ENCODE results near the gene NPHS2. TPM values are rescaled to one million over a fixed set of nuclear protein-coding genes. Genes with fewer than 3 reads are reported as not detected.

NPHS2 gene
- polyA plus RNA-seq, 1 donor from 2014 or later, result not detected

- Histone ChIP-seq H3F3A (ENCODE audit: insufficient read depth, low read length, poor library complexity, severe bottlenecking) (no peaks in the 10 kb centered on the region), H3K79me2 (replicated peaks; ENCODE audit: insufficient read depth, low read length) (no peaks in the 10 kb centered on the region), H3K9me3 (ENCODE audit: low read length) (no peaks in the 10 kb centered on the region), H3K9ac (ENCODE audit: low read length) (no peak overlapping the region), H3K4me3 (ENCODE audit: low read length) (no peak overlapping the region), H3K36me3 (ENCODE audit: insufficient read depth, low read length) (no peaks in the 10 kb centered on the region), H3K4me2 (ENCODE audit: low read length) (no peak overlapping the region), H3K9me2 (ENCODE audit: insufficient read depth, low read length) (no peaks in the 10 kb centered on the region), H3K27me3 (ENCODE audit: insufficient read depth, low read depth, low read length) (peaks cover 10% of the 10 kb centered on the region), H4K20me1 (ENCODE audit: insufficient read depth) (no peaks in the 10 kb centered on the region), H2AFZ (ENCODE audit: low read depth, low read length) (no peak overlapping the region), H3K27ac (ENCODE audit: low read length) (peak overlapping the region; percentile 63)
- TF ChIP-seq EP300 (conservative IDR thresholded peaks at IDR 0.05; ENCODE audit: poor library complexity, severe bottlenecking) (no peak), MXI1 (conservative IDR thresholded peaks at IDR 0.05; ENCODE audit: poor library complexity, severe bottlenecking) (no peak)
Measured at GRCh38 chr1:179590671-179591070, 14.9 kb upstream of the NPHS2 start.

GRCh38 chr1:179589509-179589908 lies 13.8 kb upstream of the NPHS2 start:
- no peak for TF ChIP-seq RAD21 (conservative IDR thresholded peaks at IDR 0.05)
- no peak for TF ChIP-seq SMC3 (conservative IDR thresholded peaks at IDR 0.05; ENCODE audit: poor library complexity)
- peak; percentile 69 for TF ChIP-seq EP300 (conservative IDR thresholded peaks at IDR 0.05; ENCODE audit: poor library complexity, severe bottlenecking)
- TF ChIP-seq TAF1 (IDR thresholded peaks at IDR 0.05; ENCODE audit: low read depth), result no peak
- peak; percentile 61 for TF ChIP-seq POLR2AphosphoS5 (IDR thresholded peaks at IDR 0.05)
- peak; percentile 19 for TF ChIP-seq REST (IDR thresholded peaks at IDR 0.05; ENCODE audit: borderline replicate concordance)
- H3K9me3 ChIP-seq (ENCODE audit: low read length), result no peaks in the 10 kb centered on the region
- H3K27me3 ChIP-seq (ENCODE audit: insufficient read depth, low read depth, low read length), result peaks cover 10% of the 10 kb centered on the region
- H3K9me2 ChIP-seq (ENCODE audit: insufficient read depth, low read length), result no peaks in the 10 kb centered on the region
- no peaks in the 10 kb centered on the region for H4K20me1 ChIP-seq (ENCODE audit: insufficient read depth)
- H3K27ac ChIP-seq (ENCODE audit: low read length), result peak overlapping the region; percentile 63
- H3K4me3 ChIP-seq (ENCODE audit: low read length), result no peak overlapping the region
- H3K36me3 ChIP-seq (ENCODE audit: insufficient read depth, low read length), result no peaks in the 10 kb centered on the region
- H3F3A ChIP-seq (ENCODE audit: insufficient read depth, low read length, poor library complexity, severe bottlenecking), result no peaks in the 10 kb centered on the region
- no peak overlapping the region for H3K4me2 ChIP-seq (ENCODE audit: low read length)
- no peak overlapping the region for H3K9ac ChIP-seq (ENCODE audit: low read length)
- no peak overlapping the region for H2AFZ ChIP-seq (ENCODE audit: low read depth, low read length)
- H3K79me2 ChIP-seq (replicated peaks; ENCODE audit: insufficient read depth, low read length), result no peaks in the 10 kb centered on the region

GRCh38 chr1:179588425-179589024 lies 12.8 kb upstream of the NPHS2 start:
- TF ChIP-seq EZH2 (IDR thresholded peaks at IDR 0.05; ENCODE audit: borderline replicate concordance, insufficient read depth, low read length, poor library complexity, severe bottlenecking), result no peak
- no peak for TF ChIP-seq REST (IDR thresholded peaks at IDR 0.05; ENCODE audit: borderline replicate concordance)
- no peak for TF ChIP-seq CTCF (IDR thresholded peaks at IDR 0.05; ENCODE audit: poor library complexity, severe bottlenecking)
- TF ChIP-seq MXI1 (conservative IDR thresholded peaks at IDR 0.05; ENCODE audit: poor library complexity, severe bottlenecking), result no peak
- no peak for TF ChIP-seq SMC3 (conservative IDR thresholded peaks at IDR 0.05; ENCODE audit: poor library complexity)
- no peak for TF ChIP-seq EP300 (conservative IDR thresholded peaks at IDR 0.05; ENCODE audit: poor library complexity, severe bottlenecking)
- TF ChIP-seq RAD21 (conservative IDR thresholded peaks at IDR 0.05), result no peak
- TF ChIP-seq POLR2AphosphoS5 (IDR thresholded peaks at IDR 0.05), result no peak
- no peak for TF ChIP-seq TAF1 (IDR thresholded peaks at IDR 0.05; ENCODE audit: low read depth)
- Histone ChIP-seq H3K27me3 (ENCODE audit: insufficient read depth, low read depth, low read length) (peaks cover 10% of the 10 kb centered on the region), H2AFZ (ENCODE audit: low read depth, low read length) (no peak overlapping the region)

More at GRCh38 chr1:179588425-179589024, 12.8 kb upstream of the NPHS2 start:
- Histone ChIP-seq H3K9me3 (ENCODE audit: low read length) (no peaks in the 10 kb centered on the region), H3K4me2 (ENCODE audit: low read length) (no peak overlapping the region), H3K27ac (ENCODE audit: low read length) (peak overlapping the region; percentile 63), H3K79me2 (replicated peaks; ENCODE audit: insufficient read depth, low read length) (no peaks in the 10 kb centered on the region), H4K20me1 (ENCODE audit: insufficient read depth) (no peaks in the 10 kb centered on the region), H3K9ac (ENCODE audit: low read length) (no peak overlapping the region), H3K4me3 (ENCODE audit: low read length) (no peak overlapping the region), H3K36me3 (ENCODE audit: insufficient read depth, low read length) (no peaks in the 10 kb centered on the region), H3K9me2 (ENCODE audit: insufficient read depth, low read length) (no peaks in the 10 kb centered on the region), H3F3A (ENCODE audit: insufficient read depth, low read length, poor library complexity, severe bottlenecking) (no peaks in the 10 kb centered on the region)

All from neural cell (in vitro differentiated cells).